ENCODE data around the gene C14orf93.

GRCh38 chr14:23015618-23016017, 5.7 kb upstream of the C14orf93 start:
- no peak for TF ChIP-seq CTCF (IDR thresholded peaks at IDR 0.05)
- TF ChIP-seq POLR2AphosphoS5 (IDR thresholded peaks at IDR 0.05) = no peak
- no peak for TF ChIP-seq POLR2A (IDR thresholded peaks at IDR 0.05; ENCODE audit: low read depth)

Measured in esophagus muscularis mucosa (tissue), 3 donors.